Activated CD8-positive, alpha-beta memory T cell treated with anti-CD3 and anti-CD28 coated beads, Interleukin-2, amount 50 U/mL, for 4 hours (primary cell): ENCODE data around the gene PRIMA1.
"Not testable (repeated sequence)": the region's sequence is repeated elsewhere in the genome, so short reads cannot be mapped to it uniquely, and the experiment has no call there.

Source experiments
- DNase-seq: peaks from one replicate; pipeline ENCODE4 v3.0.0-alpha.2; 2020

Gene PRIMA1, protein sequence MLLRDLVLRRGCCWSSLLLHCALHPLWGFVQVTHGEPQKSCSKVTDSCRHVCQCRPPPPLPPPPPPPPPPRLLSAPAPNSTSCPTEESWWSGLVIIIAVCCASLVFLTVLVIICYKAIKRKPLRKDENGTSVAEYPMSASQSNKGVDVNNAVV

DNA sequence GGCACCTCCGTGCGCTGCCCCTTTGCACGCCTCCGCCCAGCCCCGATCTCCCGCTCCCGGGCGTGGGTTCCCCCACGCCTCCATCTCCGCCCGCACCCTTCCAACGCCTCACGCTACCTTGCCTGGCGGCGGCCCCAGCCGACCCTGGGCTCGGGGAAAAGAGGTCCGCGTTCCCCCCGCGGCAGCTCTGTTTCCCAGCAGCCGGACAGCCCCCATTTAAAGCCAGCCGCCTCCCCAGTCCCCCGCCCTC lies at the start of gene PRIMA1:
TSS of gene PRIMA1 (minus strand) at position 193 of the 250 bp plus-strand sequence. CDS start 767 bp downstream, outside the sequence.
- DNase-seq, result no peak

DNA sequence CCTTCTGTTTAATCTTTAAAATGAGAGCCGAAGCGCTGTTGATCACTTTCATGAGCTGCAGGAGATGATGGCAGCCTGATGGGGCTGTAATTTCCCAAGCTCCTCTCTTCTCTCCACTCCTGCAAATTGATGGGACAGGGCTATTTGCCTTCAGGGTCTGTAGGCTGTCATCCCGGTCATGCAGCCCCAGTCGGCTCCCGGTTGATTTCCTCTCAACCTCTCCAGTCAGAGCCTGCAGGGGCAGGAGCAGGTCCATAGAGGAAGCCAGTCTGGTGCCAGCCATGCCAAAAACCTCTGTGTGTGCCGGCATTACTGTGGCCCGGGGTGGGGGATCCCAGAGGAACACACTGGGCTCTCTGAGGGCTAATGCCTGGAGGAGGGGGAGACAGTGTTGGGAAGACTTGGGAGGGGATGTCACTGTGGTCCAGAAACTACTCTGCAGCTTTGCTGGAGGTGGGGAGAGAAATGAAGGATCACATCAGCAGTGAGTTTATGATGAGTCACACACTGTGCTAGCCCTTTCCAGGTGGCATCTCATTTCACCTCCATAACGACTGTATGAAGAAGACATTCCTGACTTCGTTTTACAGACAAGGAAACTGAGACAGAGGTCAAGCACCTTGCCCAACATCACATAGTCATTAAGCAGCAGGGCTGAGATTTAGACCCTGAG lies 46.5 kb upstream of the PRIMA1 start:
- no peak for DNase-seq

DNA sequence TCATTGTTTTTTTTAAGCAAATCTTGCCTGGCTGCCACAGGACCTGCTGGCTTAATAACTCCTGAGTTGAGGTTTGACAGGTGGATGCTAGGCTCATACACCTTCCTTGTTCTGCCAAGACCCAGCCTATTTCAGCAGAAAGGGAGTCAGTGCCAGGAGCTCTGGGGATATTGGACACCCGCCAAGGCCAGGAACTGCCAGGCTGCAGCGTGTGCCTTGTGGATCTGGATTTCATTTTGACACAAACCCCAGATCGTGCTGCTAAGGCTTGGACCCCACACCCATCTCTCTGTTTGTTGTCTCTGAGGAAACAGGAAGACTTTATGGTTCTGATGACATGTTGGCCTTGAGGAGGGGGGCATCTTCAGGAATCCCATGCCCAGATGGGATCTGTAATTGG lies 44.4 kb upstream of the PRIMA1 start:
- no peak for DNase-seq

DNA sequence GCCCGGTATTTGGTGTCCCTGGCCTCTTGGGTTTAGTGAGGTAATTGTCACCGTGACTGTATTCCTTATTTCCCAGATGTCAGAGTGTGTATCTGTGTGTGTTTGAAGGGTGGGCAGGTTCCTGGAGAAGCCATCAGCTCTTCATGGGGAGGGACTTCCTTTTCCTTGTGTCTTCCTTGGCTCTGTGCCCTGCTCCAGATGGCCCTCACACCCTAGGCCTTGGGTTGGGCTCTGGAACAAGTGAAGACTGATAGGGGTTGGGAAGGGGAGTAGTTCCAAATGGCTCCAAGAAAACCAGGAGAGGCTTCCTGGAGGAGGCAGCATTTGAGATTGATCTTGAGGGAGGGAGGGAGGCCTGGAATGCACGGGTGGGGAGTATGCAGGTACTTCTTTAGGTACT lies 43.8 kb upstream of the PRIMA1 start:
- DNase-seq, result no peak

DNA sequence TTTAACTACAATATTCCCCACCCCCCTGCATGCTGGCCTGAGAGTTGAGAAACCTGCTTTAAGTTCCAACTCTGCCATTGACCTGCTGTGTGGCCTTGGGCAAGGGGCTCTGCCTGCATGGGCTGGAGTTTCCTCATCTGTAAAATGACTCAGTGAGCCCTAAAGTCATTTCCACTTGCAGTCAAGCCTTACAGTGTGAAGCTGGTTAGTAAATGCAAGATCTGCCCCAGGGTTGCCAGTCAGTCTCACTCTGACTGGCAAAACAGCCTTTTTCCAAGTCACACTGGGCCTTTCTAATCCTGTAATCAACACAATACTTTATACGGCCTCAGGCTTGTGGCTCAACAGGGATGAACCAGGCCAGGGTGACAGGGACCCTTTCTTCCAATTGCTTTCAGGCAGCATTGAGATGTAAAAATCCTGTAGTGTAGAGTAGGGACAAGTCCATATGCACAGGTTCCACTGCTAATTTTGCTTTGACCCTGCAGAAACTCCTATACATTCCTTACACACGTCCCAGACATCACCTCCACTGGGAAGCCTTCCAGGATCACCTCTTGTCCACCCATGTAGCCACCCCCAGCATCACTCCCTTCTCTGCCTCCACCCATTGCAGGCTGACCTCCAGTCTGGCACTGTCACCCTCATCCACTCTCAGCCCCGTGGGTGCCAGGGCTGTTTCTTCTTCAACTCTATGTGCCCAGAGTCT lies 42.6 kb upstream of the PRIMA1 start:
- DNase-seq, result no peak

DNA sequence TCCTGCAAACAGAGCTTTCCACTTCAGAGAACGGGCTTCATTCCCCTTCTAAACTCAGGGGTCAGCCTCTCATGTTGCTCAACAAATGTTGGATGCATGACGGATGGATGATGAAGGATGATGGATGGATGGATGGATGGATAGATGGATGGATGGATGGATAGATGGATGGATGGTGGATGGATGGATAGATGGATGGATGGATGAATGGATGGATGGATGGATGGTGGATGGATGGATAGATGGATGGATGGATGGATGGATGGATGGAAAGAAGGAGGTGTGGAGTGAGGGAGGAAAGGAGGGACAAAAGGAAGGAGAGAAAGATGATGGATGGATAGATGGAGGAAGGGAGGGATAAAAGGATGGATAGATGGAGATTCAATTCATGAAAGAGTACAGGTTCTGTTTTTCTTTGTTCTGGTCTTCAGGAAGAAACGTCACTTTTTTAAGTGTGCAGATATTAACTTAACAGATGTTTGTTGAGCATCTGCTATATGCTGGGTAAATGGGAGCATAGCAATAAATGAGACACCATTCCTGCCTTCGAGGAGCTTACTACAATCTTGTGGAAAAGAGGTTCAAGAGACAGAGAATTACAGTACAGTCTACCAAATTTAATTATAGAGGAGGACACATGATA lies 41.7 kb upstream of the PRIMA1 start:
- no peak for DNase-seq

DNA sequence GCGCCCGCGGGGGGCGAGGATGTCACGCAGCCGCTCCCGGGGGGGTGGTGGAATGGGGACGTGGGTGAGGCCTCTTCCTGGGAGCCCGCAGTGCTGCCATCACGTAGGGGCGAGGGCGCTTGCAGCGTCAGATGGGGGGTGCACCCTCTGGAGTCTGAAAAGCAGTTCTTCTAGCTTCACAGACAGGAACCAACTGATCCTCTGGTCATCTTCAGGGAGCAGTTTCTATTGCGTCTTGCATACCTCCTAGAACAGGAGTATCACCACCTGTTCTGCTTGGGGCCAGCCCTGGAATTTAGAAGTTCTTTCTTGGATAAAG lies 36.9 kb upstream of the PRIMA1 start:
- no peak for DNase-seq

DNA sequence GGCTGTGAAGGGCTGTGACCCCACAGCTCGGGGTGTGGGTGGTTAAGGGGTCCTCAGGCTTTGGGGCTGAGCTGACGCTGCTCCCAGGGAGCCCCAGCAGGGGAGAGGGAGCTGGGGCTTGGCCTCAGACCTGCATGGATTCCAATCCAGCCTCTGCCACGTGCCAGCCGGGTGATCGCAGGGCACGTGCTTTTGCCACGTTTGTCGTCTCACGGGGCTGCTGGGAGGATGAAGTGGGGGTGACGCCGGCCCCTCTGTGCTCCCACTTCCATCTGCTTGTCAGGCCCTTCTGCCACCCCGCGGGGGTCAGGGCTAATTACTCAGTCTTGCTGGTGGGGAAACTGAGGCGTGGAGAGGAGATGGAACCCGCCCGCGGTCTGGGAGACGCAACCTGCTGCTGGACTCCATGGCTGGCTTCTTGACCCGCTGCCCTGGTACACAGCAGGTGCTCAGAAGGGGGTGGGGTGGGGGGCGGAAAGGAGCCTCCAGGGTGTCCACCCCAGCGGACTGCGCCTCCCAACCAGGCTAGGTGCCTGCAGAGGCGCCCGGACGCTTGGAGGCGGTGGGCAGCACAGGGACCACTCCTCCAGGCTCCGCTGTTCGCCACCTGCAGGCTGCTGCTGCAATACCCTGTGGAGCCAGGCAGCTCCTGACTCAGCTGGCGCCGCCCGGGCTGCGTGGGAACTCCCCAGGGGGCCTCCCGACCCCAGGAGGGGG lies 36.4 kb upstream of the PRIMA1 start:
- no peak for DNase-seq

DNA sequence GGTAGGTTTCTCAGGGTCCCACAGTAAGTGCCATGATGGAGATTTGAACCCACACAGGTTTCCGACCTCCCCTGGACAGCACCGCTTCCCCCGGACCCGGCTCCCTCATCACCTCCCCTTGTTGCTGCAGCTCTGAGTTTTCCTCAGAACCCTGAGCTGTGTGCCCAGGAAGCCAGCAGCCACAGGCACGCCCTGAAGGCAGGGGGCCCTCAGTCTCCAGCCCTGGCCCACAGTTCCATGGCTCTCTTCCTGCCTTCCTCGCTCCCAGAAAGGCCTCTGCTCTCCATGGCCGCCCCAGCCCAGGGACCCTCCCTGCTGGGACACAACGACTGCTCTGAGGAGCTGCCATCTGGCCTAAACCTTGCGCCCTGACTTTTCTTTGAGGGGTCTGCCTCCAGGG lies 35.8 kb upstream of the PRIMA1 start:
- DNase-seq, result no peak

DNA sequence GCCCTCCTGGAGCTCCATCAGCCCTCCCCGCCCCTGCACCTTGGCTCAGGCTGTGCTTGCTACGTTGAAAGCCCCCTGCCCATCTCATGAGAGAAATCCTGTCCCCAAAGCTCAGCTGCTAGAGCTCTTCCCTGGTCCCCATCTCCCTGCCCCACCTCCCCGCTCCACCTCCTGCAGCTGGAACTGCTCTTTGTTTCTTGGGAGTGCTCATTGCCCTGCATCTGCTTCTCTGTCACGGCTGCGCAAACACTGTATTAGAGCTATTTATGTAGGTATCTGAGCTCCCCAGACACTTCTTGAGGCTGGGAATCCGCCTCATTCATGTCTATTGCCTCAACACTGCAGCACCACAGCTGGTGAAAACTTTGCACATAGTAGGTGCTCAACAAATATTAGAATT lies 32.8 kb upstream of the PRIMA1 start:
- DNase-seq, result no peak

DNA sequence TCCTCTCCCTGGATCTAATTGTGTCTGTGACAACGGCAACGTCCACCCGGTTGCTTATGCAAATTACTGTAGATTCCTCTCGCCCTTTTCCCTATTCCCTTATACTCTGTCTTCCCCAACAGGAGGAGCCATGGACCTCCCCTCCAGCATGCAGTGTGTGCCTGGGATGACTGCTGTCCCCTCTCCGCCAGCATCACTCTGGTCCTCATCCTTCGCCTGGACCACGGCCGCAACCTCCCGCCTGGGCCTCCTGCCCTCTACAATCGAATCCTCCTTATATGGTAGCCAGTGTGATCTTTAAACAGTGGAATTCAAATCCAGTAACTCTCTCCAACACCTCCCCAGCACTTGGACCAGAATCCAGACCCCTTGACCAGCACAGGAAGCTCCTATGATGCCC lies 30.6 kb upstream of the PRIMA1 start:
- DNase-seq, result no peak

DNA sequence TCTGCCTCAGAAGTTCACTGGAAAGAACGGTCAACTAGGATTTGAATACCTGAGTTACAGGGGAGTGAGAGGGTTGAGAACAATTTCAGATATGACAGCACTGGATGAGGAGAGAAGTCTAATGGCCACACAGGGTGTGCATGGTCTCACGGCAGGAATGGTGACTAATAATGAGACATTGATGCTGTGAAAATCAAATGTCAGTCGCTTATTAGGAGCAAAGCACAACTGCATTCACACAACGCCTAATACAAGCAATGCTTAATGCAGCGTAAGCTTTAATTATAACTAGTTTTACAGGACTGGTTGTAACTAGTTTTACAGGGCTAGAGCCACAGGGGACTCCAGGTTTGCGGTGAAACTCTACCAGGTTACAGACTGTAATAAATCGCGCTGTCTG lies 23.4 kb upstream of the PRIMA1 start:
- no peak for DNase-seq

DNA sequence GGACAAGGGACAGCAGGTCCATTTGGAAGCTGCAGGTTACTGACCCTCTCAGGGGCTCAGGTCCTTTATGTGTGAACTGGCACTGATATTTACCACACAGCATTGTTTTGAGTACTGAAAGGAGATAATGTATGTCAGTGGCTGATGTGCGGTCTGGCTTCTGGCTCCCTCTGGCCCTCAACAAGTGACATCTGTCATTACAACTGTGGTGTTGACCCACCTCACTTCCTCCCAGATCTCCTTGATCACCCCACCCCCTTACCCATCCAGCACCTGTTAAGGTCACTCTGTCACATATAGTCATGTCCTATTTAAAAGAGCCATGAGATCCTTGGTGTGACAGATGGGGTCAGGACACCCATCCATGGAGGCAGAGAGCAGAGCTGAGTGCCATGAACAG lies 22.7 kb upstream of the PRIMA1 start:
- no peak for DNase-seq

DNA sequence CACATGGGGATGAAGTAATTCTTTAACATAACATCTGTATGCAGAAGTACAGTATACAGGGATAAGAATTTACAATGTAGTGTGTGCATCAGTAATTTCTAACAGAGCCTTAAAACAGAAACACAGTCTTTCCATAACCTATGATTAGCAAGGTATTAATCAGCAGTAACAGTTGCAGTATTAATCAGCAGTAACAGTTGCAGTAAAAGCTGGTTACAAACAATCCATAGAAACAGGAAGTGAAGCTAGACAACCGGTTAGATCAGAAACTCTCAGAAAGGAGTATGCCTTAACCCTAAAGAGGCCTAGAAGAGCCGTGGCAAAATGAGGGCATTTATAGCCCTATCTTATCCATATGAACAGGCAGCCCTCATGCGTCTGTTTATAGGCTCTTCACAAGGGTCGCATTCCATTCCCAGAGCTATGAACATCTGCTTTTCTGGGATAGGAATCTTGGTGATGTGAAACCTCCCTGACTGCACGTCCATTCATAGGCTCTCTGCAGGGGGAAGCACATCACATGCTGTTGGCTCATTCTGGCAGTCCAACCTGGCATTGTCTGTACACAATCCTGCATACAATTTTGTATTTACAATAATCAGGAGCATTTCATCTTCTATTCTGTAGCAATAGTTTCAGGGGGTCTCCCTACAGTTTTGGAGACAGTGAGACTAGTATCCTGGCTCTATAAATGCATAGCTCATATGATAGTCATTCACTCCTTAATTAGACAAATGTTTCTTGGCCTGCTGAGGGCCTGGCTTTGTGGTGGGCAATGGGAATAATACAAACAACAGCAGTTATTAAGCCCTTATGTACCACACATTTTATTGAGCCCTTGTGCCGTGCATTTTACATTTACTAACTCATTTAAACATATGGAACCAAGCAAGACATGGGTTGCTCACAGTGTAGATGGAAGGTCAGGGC lies 21.5 kb upstream of the PRIMA1 start:
- DNase-seq, result not testable (repeated sequence)

DNA sequence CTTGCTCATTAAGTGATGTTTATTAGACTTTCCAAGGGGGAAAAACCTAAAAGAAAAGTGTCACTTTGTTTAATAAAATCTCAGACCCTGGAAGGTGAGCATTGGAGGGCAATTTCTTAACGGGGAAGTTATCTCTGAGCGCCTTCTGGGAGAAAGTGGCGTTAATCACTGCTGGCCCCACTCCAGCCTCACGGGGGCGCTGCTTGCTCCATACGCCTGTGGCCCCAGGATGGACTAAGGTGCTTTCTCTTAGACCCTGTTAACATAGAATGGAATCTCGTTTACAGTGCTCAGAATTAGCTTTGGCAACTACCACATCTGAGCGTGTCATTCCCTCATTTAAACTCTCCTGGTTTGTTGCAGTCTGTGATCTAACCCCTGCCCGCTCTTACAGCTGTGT lies 16.4 kb upstream of the PRIMA1 start:
- no peak for DNase-seq

DNA sequence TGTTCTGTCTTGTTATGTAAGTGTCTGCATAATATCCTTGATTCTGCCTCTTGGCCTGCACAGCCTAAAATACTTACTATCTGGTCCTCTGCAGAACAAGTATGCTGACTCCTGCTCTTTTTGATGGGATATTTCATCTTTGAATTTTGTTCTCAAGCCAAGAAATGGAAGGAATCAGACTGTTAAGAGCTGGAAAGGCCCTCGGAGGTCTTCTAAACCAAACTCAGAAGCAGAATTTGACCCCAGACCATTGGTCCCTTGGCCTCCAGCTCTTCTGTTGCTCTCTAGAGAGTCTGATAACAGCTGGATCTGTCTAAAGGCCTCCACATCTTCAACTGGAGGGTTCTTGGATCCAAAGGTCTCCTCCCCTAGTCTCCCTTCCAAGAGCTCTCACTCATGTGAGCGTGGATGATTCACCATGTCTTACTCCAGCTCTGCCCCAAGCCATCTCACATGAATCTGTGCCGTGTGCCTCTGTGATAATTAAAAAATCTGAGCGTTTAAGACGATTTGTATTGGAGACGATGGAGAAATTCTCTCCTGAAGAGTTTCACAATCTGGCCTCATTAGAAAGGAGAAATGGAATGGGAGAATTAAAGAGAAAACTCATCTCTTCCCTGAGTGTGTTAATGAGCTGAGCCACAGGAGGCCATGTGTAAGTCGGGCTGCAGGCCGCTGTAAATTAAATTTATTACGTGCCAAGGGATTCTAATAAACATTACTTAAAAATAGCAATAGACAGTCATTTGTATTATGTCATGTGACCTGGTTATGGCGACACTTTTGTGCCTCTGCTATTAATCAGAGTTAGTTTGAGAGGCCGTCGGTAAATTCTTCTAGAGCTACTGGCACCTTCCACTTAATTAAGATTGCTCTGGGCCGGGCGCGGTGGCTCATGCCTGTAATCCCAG lies 15.4 kb upstream of the PRIMA1 start:
- DNase-seq, result no peak

DNA sequence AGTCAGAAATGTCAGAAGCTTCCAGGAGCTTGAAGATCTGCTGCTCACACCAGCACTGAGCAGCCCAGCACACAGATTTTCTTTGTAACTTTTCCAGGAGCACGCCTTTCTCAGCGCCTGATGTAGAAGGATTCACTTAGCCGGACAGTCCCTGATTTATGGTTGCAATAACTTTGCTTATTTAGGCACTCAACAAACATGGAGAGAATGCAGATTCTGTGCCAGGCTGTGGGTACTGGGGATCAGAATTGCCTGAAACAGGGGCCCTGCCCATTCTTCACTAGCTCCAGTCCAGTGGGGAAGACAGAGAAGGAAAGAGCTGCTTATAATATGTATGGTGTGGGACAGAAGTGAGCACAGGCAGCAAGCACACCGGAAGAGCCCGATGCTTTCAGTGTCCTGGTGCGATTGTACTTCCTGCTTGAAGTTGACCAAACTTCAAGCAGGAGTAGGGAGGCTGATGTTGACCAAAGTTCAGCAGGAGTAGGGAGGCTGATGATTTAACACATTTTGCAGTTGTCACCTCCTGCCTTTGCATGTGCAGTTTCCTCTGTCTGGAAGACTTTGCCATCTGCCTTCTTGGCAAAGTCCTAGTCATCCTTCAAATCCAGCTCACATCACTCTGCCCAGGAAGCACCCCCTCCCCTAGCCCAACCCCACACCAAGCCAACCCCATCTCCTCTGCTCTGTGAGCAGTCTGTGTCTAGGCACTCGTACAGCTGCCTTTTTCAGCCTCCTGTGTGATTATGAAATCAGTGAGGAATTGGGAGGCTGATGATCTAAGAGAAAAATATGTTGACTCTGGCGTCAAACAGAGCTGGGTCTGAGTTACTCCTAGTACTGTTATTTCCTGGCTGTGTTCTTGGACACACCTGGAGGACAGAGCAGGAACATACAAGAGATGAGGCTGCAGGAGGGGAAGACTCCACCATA lies 12.0 kb upstream of the PRIMA1 start:
- DNase-seq, result no peak

DNA sequence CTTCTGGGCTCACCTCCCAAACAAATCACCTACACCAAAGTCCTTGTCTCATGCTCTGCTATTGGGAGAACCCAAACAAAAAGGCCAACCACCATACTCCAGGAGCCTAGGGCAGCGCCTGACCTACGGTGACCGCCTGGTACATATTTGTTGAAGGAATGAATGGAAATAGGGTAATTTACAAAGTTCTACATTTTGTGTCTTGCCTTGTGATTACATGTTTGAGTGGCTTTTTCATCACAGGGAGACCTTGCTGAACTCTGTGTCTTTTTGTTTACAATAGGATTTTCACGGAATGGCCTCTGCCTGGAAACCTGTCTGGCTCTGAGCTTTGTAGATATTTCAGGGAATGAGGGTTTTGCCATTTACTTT lies 11.3 kb upstream of the PRIMA1 start:
- DNase-seq, result no peak

DNA sequence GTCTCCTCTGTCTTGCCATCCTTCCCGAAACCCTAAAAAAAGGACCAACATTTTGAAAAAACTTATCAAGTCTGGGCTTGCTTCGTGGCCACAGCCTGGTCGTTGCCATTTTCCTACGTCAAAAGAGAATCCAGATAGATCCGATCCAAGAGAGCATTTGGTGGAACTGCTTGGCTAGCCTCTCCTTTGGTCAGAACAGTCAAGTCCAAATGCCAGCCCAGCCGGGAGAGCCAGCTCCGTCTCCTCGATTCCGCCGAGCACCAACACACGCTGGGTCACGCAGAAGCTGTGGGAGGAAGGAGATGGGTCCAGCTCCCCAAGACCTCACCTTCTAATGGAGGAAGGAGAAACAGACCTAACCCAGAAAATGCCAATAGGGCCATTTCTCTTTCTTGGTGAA lies 9.3 kb upstream of the PRIMA1 start:
- no peak for DNase-seq

DNA sequence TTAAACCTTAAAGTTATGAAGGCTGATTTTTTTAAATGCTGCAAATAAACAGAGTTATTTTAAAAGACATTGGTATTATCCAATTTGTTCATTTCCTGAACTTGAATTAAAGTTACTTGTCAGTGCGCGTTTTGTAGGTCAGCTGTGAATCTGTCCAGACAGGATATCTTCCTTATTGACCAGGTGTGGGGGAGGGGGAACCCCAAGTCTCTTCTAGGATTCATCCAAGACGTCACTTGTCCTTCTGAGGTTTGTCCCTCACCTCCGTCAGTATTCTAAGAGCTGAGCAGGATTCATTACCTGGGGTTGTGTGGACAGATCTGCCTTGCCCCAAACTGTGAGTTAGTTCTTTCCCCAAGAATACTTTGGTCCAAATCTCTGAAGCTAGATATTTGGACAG lies 8.8 kb upstream of the PRIMA1 start:
- no peak for DNase-seq

DNA sequence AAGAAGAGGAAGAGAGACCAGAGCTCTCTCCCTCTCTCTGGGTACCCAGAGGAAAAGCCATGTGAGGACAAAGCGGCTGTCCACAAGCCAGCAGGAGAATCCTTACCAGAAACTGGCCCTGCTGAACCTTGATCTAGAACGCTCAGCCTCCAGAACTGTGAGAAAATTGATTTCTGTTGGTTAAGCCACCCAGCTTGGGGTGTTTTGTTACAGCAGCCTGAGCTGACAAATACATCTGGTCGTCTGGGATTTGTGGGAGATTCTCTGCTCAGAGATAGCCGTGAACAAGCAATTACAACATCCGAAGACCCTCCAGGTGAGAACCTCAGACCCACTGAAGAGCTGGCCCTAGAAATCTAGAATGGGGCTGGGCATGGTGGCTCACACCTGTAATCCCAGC lies 6.5 kb upstream of the PRIMA1 start:
- DNase-seq, result no peak
